Stomach (tissue), 9 donors: ENCODE results near the gene SUPT3H. TPM values are rescaled to one million over a fixed set of nuclear protein-coding genes. Genes with fewer than 3 reads are reported as not detected.

Experiments used
- DNase-seq, 2 donors: peaks; one replicate each; pipeline versions ENCODE4 v3.0.0 to v3.0.0-alpha.2; 2013 to 2019
- H3K27ac ChIP-seq, 5 donors: fragments of 200-600 bp in 4 of 5; sonication (generic) in 4 of 5; one replicate each; pipeline ENCODE4 v1.5.1; 2013 to 2019; ENCODE audit warnings: mild to moderate bottlenecking in 1 of 5, moderate library complexity in 1 of 5
- H3K27me3 ChIP-seq, 3 donors: fragments of 200-600 bp; sonication (generic); one replicate each; pipeline ENCODE4 v1.5.1; 2017 to 2019; ENCODE audit warnings: mixed run types in 1 of 3
- H3K36me3 ChIP-seq, 4 donors: fragments of 200-600 bp; sonication (generic); 1 replicate in 3 of 4; 2 replicates in 1 of 4; pipeline ENCODE4 v1.5.1; 2016 to 2019
- H3K4me1 ChIP-seq, 4 donors: fragments of 200-600 bp; sonication (generic); one replicate each; pipeline ENCODE4 v1.5.1; 2016 to 2019
- H3K4me3 ChIP-seq, 4 donors: fragments of 200-600 bp; sonication (generic) in 3 of 4; one replicate each; pipeline ENCODE4 v1.5.1; 2016 to 2019; ENCODE audit warnings: mild to moderate bottlenecking in 1 of 4
- H3K9me3 ChIP-seq, 4 donors: fragments of 200-600 bp; sonication (generic); one replicate each; pipeline ENCODE4 v1.5.1; 2016 to 2019
- CTCF ChIP-seq, 7 experiments: fragments of 450-650 bp in 4 of 7; fragments of 200-600 bp in 3 of 7; sonication (generic) in 3 of 7; IDR thresholded peaks; one replicate each; pipeline ENCODE4 v1.5.1; 2016 to 2019; ENCODE audit warnings: antibody characterized with exemption in 7 of 7, control low read depth in 2 of 7, mild to moderate bottlenecking in 1 of 7
- EP300 ChIP-seq: sonication (generic); formaldehyde crosslinking; IDR thresholded peaks from one replicate; pipeline ENCODE4 v1.6.1; 2017; ENCODE audit warnings: antibody characterized with exemption
- POLR2A ChIP-seq, 4 donors: fragments of 450-650 bp; IDR thresholded peaks; one replicate each; pipeline ENCODE4 v1.6.1; 2016; ENCODE audit warnings: antibody characterized with exemption in 4 of 4, control low read depth in 2 of 4, mild to moderate bottlenecking in 1 of 4, moderate library complexity in 1 of 4
- POLR2AphosphoS5 ChIP-seq, 3 donors: sonication (generic); formaldehyde crosslinking; IDR thresholded peaks; one replicate each; pipeline ENCODE4 v1.6.1; 2016; ENCODE audit warnings: antibody characterized with exemption in 3 of 3
- WGBS, 5 donors: extraction: QIAGEN DNeasy Blood & Tissue Kit in 3 of 5; methylation state at CpG; one replicate each; pipeline versions ENCODE4 v1.1.5 to v1.1.7; 2013 to 2018; 5-methylcytosine and 5-hydroxymethylcytosine counted together
- intact Hi-C: fragments of 100-400 bp; cut with DNase I; formaldehyde crosslinking; loops from one replicate; pipeline ENCODE4 v1.15.1; 2023; ENCODE audit warnings: low total_unique reads
- polyA plus RNA-seq, 3 donors: library from polyadenylated mRNA; stranded (reverse); fragments of 200-250 nt; gene quantifications; one replicate each; pipeline ENCODE4 v1.2.3, GENCODE V29; 2013
- total RNA-seq, 5 donors: library from RNA; depleted of rRNA; stranded (reverse); fragments of >200 nt; gene quantifications; one replicate each; pipeline versions ENCODE4 v1.1.0 to v1.2.3, GENCODE V29; 2014 to 2016
- donor health status: healthy with polysubstance abuse.
- donor health status: Bipolar disorder and iron deficiency.
- donor health status: healthy.

SUPT3H gene
- total and polyA plus RNA-seq, 8 donors, result 0.29 to 16.2 (median 4.0) TPM; not detected in 1

GRCh38 chr6:45078432-45078831, 299.3 kb downstream of the SUPT3H start:
- 94 to 100% (median 98%) methylated on average over 3 of the region's 3 CpGs for WGBS, 5 donors
- TF ChIP-seq EP300 (no peak), CTCF (IDR thresholded peaks at IDR 0.05) (no peak), POLR2A (IDR thresholded peaks at IDR 0.05) (no peak), POLR2AphosphoS5 (IDR thresholded peaks at IDR 0.05) (no peak)
- intact Hi-C loops, result no loop called here

DNA sequence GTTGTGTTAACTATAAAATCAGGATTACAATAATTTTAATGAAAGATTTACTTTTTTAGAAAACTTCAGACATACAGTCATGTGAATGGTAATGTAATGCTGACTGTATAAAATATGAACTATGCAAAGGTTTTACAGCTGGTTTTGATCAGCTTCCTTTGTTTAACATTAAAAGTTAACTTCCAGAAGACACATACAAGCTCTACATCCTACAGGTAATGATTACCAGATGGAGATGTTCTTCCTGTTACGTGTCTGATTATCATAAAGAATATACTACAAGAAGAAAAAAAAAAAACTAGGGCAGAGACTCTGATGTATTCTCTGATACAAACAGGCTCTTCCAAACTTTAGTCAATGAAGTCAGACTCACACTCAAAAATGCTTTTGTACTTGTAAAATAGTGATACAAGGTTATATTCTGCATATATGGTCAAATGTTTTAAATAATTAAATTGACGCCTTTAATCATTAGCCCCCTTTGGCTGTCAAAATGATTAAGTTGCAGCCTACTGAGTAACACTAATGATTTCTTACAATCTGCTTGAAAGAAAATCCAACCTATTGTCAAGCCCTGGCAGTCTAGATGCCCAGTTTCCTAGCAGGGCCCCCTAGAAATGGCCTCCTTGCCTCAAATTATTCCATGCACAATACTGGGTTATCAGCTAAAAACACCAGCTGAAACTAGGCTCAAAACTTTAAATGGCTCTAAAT, 301.4 kb downstream of the SUPT3H start:
- TF ChIP-seq POLR2A (IDR thresholded peaks at IDR 0.05) (no peak), EP300 (no peak), POLR2AphosphoS5 (IDR thresholded peaks at IDR 0.05) (no peak), CTCF (IDR thresholded peaks at IDR 0.05) (no peak)
- H3K36me3 ChIP-seq, result no peaks in the 10 kb centered on the region
- H3K27me3 ChIP-seq, result no peaks in the 10 kb centered on the region
- no peaks in the 10 kb centered on the region for H3K4me1 ChIP-seq
- no peak overlapping the region for H3K4me3 ChIP-seq
- no peak overlapping the region for H3K27ac ChIP-seq
- H3K9me3 ChIP-seq, result peaks cover 0 to 17% (median 12%) of the 10 kb centered on the region in 4 donors
- WGBS, 5 donors, result 97 to 98% (median 98%) methylated on average over 2 of the region's 2 CpGs
- no peak for DNase-seq
- intact Hi-C loops, result no loop called here

More at GRCh38 chr6:45078432-45078831, 299.3 kb downstream of the SUPT3H start:
- Histone ChIP-seq H3K4me3 (no peak overlapping the region), H3K27ac (no peak overlapping the region), H3K4me1 (no peaks in the 10 kb centered on the region), H3K36me3 (no peaks in the 10 kb centered on the region), H3K27me3 (no peaks in the 10 kb centered on the region), H3K9me3 (peaks cover 0 to 17% (median 12%) of the 10 kb centered on the region in 4 donors)
- DNase-seq, result no peak

- WGBS, 5 donors, result 52 to 80% (median 77%) methylated on average over 2 of the region's 2 CpGs
- H3K27ac ChIP-seq, result no peak overlapping the region
- peaks cover 0 to 17% (median 12%) of the 10 kb centered on the region in 4 donors for H3K9me3 ChIP-seq
- H3K4me1 ChIP-seq, result no peaks in the 10 kb centered on the region
- DNase-seq, result no peak
- H3K36me3 ChIP-seq, result no peaks in the 10 kb centered on the region
- TF ChIP-seq CTCF (IDR thresholded peaks at IDR 0.05), result no peak
- H3K4me3 ChIP-seq, result no peak overlapping the region
- intact Hi-C loops, result no loop called here
- H3K27me3 ChIP-seq, result no peaks in the 10 kb centered on the region
These were observed 302.5 kb downstream of the SUPT3H start for GRCh38 chr6:45075246-45075645.

DNA sequence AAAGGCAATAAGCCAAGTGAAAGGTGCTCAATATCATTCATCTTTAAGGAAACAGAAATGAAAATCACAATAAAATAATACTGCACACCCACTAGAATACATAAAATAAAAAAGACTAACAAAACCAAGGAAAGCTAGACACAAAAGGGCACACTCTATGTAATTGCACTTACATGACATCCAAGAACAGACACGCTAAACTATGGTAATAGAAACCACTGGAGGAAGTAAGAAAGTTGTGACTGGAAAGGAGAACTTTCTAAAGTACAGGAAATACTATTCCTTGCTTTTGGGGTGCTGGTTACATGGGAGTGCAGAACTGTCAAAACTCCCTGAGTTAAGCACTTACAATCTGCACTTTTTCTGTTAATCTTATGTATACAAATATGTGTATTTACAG, 303.3 kb downstream of the SUPT3H start:
- no peak for DNase-seq
- intact Hi-C loops, result no loop called here
- no peaks in the 10 kb centered on the region for H3K36me3 ChIP-seq
- H3K27me3 ChIP-seq, result no peaks in the 10 kb centered on the region
- WGBS, 5 donors, result 63 to 85% (median 74%) methylated on average over 1 of the region's 1 CpG
- no peaks in the 10 kb centered on the region for H3K4me1 ChIP-seq
- H3K4me3 ChIP-seq, result no peak overlapping the region
- H3K9me3 ChIP-seq, result peaks cover 0 to 17% (median 11%) of the 10 kb centered on the region in 4 donors
- TF ChIP-seq POLR2A (IDR thresholded peaks at IDR 0.05) (no peak), CTCF (IDR thresholded peaks at IDR 0.05) (no peak)
- no peak overlapping the region for H3K27ac ChIP-seq
